Colonic mucosa (tissue), 4 donors: Measurements from ENCODE around the gene SSTR5. TPM values are rescaled to one million over a fixed set of nuclear protein-coding genes. Genes with fewer than 3 reads are reported as not detected.

Experiments
- DNase-seq: peaks from one replicate; pipeline ENCODE4 v3.0.0-alpha.2; 2020
- H3K27ac ChIP-seq: fragments of 200-600 bp; one replicate; pipeline ENCODE4 v1.8.0; 2021
- H3K27me3 ChIP-seq: fragments of 200-600 bp; one replicate; pipeline ENCODE4 v1.8.0; 2021
- H3K36me3 ChIP-seq: fragments of 200-600 bp; one replicate; pipeline ENCODE4 v1.8.0; 2021
- H3K4me1 ChIP-seq: fragments of 200-600 bp; one replicate; pipeline ENCODE4 v1.8.0; 2021; ENCODE audit warnings: mild to moderate bottlenecking
- H3K4me3 ChIP-seq: fragments of 200-600 bp; one replicate; pipeline ENCODE4 v1.8.0; 2021
- H3K9ac ChIP-seq, 2 donors: one replicate each; pipeline ENCODE4 v1.7.0; 2013; ENCODE audit warnings: control low read depth in 2 of 2, low read depth in 2 of 2, low read length in 2 of 2
- H3K9me3 ChIP-seq: fragments of 200-600 bp; one replicate; pipeline ENCODE4 v1.8.0; 2021
- CTCF ChIP-seq: fragments of 200-600 bp; IDR thresholded peaks from one replicate; pipeline ENCODE4 v1.8.0; 2022; ENCODE audit warnings: antibody characterized with exemption, mild to moderate bottlenecking
- intact Hi-C: fragments of 100-400 bp; cut with DNase I; formaldehyde crosslinking; loops from one replicate; pipeline ENCODE4 v1.14.1; 2022
- total RNA-seq, 2 donors: library from RNA; stranded (reverse); fragmentation: NEBNext Ultra II Directional in 1 of 2; extraction: Animal tissue kit (Norgen Biotek cat#: 25700) in 1 of 2; gene quantifications; one replicate each; pipeline ENCODE4 v1.2.1, GENCODE V29; 2021
- donor health status: healthy.
- donor health status: DM: no; HTN: no; CAD: no.
- donor health status: DM: no; HTN: no; CAD: no.

SSTR5 gene
- total RNA-seq, 2 donors from 2014 or later: 0.24 to 0.37 TPM

- H3K9ac ChIP-seq: no peak overlapping the region
- H3K9me3 ChIP-seq: no peaks in the 10 kb centered on the region
- H3K36me3 ChIP-seq: no peaks in the 10 kb centered on the region
- no peak overlapping the region for H3K4me3 ChIP-seq
- H3K27ac ChIP-seq: no peak overlapping the region
- no peaks in the 10 kb centered on the region for H3K4me1 ChIP-seq
- no peak for DNase-seq
- no peaks in the 10 kb centered on the region for H3K27me3 ChIP-seq
- intact Hi-C loops: no loop called here
- TF ChIP-seq CTCF: no peak
Measured at GRCh38 chr16:1027501-1027815, 45.1 kb upstream of the SSTR5 start.

DNA sequence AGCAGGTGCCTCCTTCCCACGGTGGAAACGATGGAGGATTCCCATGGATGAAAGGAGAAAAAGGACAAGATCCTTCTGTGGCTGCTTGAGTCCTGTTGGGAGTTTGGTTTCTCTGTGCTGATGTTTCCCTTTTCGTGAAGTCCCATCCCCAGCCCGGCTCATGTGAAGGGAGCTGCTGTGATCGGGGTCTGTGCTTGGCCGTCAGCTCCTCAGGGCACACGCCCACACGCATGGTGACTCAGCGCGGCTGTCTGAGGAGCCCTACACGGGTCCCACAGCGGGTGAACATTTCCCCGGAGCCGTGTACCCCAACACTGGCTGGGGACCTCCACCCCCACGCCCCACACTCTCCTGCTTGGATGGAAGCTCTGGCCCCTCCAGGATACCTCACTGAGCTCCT, 44.5 kb upstream of the SSTR5 start:
- TF ChIP-seq CTCF: no peak
- Histone ChIP-seq H3K9ac (no peak overlapping the region), H3K27ac (no peak overlapping the region), H3K4me1 (no peaks in the 10 kb centered on the region), H3K36me3 (no peaks in the 10 kb centered on the region), H3K4me3 (no peak overlapping the region), H3K27me3 (no peaks in the 10 kb centered on the region), H3K9me3 (no peaks in the 10 kb centered on the region)
- intact Hi-C loops: no loop called here
- DNase-seq: no peak

DNA sequence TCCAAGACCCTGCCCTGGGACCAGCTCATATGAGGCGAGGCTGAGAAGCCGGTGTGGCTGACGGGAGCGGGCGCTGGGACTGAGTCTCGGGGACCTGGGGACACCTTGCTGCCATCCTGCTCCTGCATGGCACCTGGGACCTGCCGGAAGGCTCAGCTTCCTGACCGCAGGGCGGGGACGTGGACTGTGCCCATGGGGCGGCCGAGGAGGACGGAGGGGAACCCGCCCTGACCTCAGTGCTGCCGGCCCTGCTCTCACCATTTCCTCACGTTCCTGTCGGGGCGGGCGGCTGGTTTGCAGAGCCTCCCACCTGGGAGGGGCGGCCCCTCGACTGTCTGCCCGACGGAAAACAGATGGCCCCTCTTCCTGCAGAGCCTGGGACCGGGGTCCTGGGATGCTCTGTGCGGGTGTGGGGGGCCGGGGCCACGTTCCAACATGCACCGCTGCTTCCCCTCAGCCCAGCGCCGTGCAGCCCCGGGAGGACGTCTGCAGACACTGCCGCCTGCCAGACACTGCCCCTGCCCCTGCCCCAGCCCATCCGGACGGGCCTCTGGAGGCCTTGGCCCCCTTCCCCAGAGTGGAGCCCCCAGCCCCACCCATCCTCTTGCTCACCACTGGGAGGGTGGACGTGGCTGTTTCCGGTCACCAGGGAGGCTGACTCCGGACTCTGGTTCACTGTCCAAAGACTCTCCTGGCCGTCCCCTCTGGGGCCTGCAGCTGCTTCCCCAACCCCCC, 43.9 kb upstream of the SSTR5 start:
- Histone ChIP-seq H3K9ac (no peak overlapping the region), H3K27me3 (no peaks in the 10 kb centered on the region), H3K9me3 (no peaks in the 10 kb centered on the region), H3K27ac (no peak overlapping the region), H3K4me3 (no peak overlapping the region), H3K4me1 (no peaks in the 10 kb centered on the region), H3K36me3 (no peaks in the 10 kb centered on the region)
- DNase-seq: no peak
- intact Hi-C loops: no loop called here
- no peak for TF ChIP-seq CTCF

DNA sequence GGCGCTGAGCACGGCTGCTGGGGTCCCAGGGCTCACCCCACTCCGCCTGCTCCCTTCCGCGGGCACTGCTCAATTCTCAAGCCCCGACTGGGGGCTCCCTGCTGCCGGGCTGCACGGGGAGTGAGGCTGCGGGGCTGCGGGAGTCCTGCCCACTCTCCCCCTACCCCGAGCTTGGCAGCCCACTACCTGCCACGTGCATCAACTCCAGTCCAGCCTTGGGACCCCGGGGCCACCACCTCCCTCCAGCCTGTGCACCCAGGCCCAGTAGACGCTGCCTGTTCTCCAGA, 43.3 kb upstream of the SSTR5 start:
- TF ChIP-seq CTCF: no peak
- no peak for DNase-seq

GRCh38 chr16:1030473-1030901, 42.1 kb upstream of the SSTR5 start:
- no peak for TF ChIP-seq CTCF
- DNase-seq: no peak
- H3K27me3 ChIP-seq: no peaks in the 10 kb centered on the region
- no peak overlapping the region for H3K27ac ChIP-seq
- no peaks in the 10 kb centered on the region for H3K9me3 ChIP-seq
- no peak overlapping the region for H3K4me3 ChIP-seq
- no peaks in the 10 kb centered on the region for H3K36me3 ChIP-seq
- H3K4me1 ChIP-seq: no peaks in the 10 kb centered on the region
- no peak overlapping the region for H3K9ac ChIP-seq
- intact Hi-C loops: no loop called here

More for the DNA sequence above, 43.3 kb upstream of the SSTR5 start:
- H3K9ac ChIP-seq: no peak overlapping the region
- H3K27me3 ChIP-seq: no peaks in the 10 kb centered on the region
- no peaks in the 10 kb centered on the region for H3K36me3 ChIP-seq
- no peaks in the 10 kb centered on the region for H3K9me3 ChIP-seq
- no peaks in the 10 kb centered on the region for H3K4me1 ChIP-seq
- H3K4me3 ChIP-seq: no peak overlapping the region
- intact Hi-C loops: no loop called here
- H3K27ac ChIP-seq: no peak overlapping the region
